ENCODE measurements around the gene KIAA1586. TPM values are rescaled to one million over a fixed set of nuclear protein-coding genes. Genes with fewer than 3 reads are reported as not detected.
"Not testable (repeated sequence)": the region's sequence is repeated elsewhere in the genome, so short reads cannot be mapped to it uniquely, and the experiment has no call there.

KIAA1586 gene
- total RNA-seq, 3 donors from 2014 or later = 3.2 to 14.1 (median 5.4) TPM

DNA sequence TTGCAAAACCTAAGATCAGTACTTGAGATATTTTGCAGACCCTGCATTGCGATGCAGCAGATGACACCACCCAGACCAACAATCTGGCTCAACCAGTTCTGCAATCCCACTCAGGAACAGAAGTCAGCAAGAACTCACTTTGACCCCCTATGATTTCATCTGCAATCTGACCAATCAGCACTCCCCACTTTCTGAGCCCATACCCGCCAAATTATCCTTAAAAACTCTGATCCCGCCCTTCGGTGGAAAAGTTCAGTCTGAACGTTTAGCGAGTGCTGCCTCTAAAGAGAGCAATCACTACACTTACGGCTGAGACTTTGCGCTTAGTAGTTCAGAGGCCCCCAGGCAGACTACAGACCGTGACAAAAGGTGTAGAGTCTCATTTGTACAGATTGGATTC is 17.3 kb upstream of the KIAA1586 start:
- H3K9me3 ChIP-seq = peaks cover 9% of the 10 kb centered on the region
- no peaks in the 10 kb centered on the region for H3K4me1 ChIP-seq (ENCODE audit: low read depth)
- H3K4me3 ChIP-seq = no peak overlapping the region
- no peaks in the 10 kb centered on the region for H3K36me3 ChIP-seq (ENCODE audit: low read depth)
- no peak for TF ChIP-seq CTCF (IDR thresholded peaks at IDR 0.05)
- DNase-seq = no peak
- no peak for ATAC-seq
- intact Hi-C loops (cut with DNase I, micrococcal nuclease) = no loop called here

- H3K4me1 ChIP-seq (ENCODE audit: low read depth) = no peaks in the 10 kb centered on the region
- H3K9me3 ChIP-seq = no peaks in the 10 kb centered on the region
- intact Hi-C loops (cut with DNase I, micrococcal nuclease) = no loop called here
- DNase-seq (no peak), ATAC-seq (no peak)
- H3K4me3 ChIP-seq = no peak overlapping the region
- no peaks in the 10 kb centered on the region for H3K36me3 ChIP-seq (ENCODE audit: low read depth)
- TF ChIP-seq CTCF (IDR thresholded peaks at IDR 0.05) = no peak
Observed at GRCh38 chr6:57033228-57033627, 13.3 kb upstream of the KIAA1586 start.

- ATAC-seq = no peak
- H3K36me3 ChIP-seq (ENCODE audit: low read depth) = no peaks in the 10 kb centered on the region
- no peak overlapping the region for H3K4me3 ChIP-seq
- no peaks in the 10 kb centered on the region for H3K4me1 ChIP-seq (ENCODE audit: low read depth)
- no peak for TF ChIP-seq CTCF (IDR thresholded peaks at IDR 0.05)
- no peak for DNase-seq
- intact Hi-C loops (cut with DNase I, micrococcal nuclease) = no loop called here
- H3K9me3 ChIP-seq = no peaks in the 10 kb centered on the region
Observed at GRCh38 chr6:57035549-57035948, 10.9 kb upstream of the KIAA1586 start.

- intact Hi-C loops (cut with DNase I, micrococcal nuclease) = no loop called here
- no peaks in the 10 kb centered on the region for H3K4me1 ChIP-seq (ENCODE audit: low read depth)
- ATAC-seq = no peak
- no peak for TF ChIP-seq CTCF (IDR thresholded peaks at IDR 0.05)
- no peak overlapping the region for H3K4me3 ChIP-seq
- DNase-seq = no peak
- H3K9me3 ChIP-seq = no peaks in the 10 kb centered on the region
- no peaks in the 10 kb centered on the region for H3K36me3 ChIP-seq (ENCODE audit: low read depth)
Observed at GRCh38 chr6:57038906-57039305, 7.6 kb upstream of the KIAA1586 start.

GRCh38 chr6:57040011-57040410 is 6.5 kb upstream of the KIAA1586 start:
- Histone ChIP-seq H3K36me3 (ENCODE audit: low read depth) (no peaks in the 10 kb centered on the region), H3K4me1 (ENCODE audit: low read depth) (no peaks in the 10 kb centered on the region), H3K4me3 (no peak overlapping the region), H3K9me3 (no peaks in the 10 kb centered on the region)
- no peak for TF ChIP-seq CTCF (IDR thresholded peaks at IDR 0.05)
- ATAC-seq (no peak), DNase-seq (no peak)
- intact Hi-C loops (cut with DNase I, micrococcal nuclease) = no loop called here

GRCh38 chr6:57044061-57044460 is 2.4 kb upstream of the KIAA1586 start:
- H3K4me1 ChIP-seq (ENCODE audit: low read depth); H3K36me3 ChIP-seq (ENCODE audit: low read depth); H3K9me3 ChIP-seq; ATAC-seq; H3K4me3 ChIP-seq; intact Hi-C loops (cut with DNase I, micrococcal nuclease); DNase-seq: not testable (repeated sequence)

All from mucosa of descending colon (tissue), 3 donors.